Measurements from ENCODE around the gene CRTAC1. TPM values are rescaled to one million over a fixed set of nuclear protein-coding genes. Genes with fewer than 3 reads are reported as not detected.

The CRTAC1 gene
- total RNA-seq, 1 donor from 2014 or later: 2.3 TPM

DNA sequence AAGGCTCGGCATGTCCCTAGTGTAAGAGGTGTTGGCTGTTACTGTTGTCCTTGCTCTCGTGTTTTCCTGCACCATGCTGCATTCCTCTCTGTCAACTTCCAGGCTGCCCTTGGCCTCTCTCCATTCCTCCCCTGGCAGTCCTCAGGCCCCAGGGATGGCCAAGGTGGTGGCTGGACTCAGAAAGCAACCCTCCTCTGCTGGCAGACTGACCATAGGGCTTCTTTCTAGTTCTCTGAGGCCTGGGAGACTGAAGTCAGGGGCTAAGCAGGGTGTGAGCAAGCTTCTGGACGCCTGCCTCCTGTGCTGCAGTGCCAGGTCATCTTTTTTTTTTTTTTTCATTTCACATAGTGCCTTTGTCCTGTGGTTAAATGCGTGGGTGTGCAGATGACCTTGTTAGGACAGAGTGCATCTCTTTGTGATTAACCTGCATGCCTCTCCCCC is 108.8 kb downstream of the CRTAC1 start:
- no peak for DNase-seq
- H3K27ac ChIP-seq (replicated peaks): peak overlapping the region; percentile 77

GRCh38 chr10:97920865-97921264 is 109.6 kb downstream of the CRTAC1 start:
- Histone ChIP-seq H3K36me3 (no peaks in the 10 kb centered on the region), H3K27ac (replicated peaks) (no peak overlapping the region), H3K4me1 (peaks cover 37% of the 10 kb centered on the region), H3K4me3 (no peak overlapping the region), H3K27me3 (ENCODE audit: low read depth) (peaks cover 45% of the 10 kb centered on the region), H3K9me3 (replicated peaks) (no peaks in the 10 kb centered on the region)
- no peak for TF ChIP-seq CTCF (IDR thresholded peaks at IDR 0.05; ENCODE audit: borderline replicate concordance)
- no peak for DNase-seq
- intact Hi-C loops (cut with micrococcal nuclease): no loop called here

More for the DNA sequence above, 108.8 kb downstream of the CRTAC1 start:
- intact Hi-C loops (cut with micrococcal nuclease): no loop called here
- Histone ChIP-seq H3K9me3 (replicated peaks) (no peaks in the 10 kb centered on the region), H3K36me3 (no peaks in the 10 kb centered on the region), H3K27me3 (ENCODE audit: low read depth) (peaks cover 52% of the 10 kb centered on the region), H3K4me1 (peaks cover 30% of the 10 kb centered on the region), H3K4me3 (no peak overlapping the region)
- TF ChIP-seq CTCF (IDR thresholded peaks at IDR 0.05; ENCODE audit: borderline replicate concordance): no peak

DNA sequence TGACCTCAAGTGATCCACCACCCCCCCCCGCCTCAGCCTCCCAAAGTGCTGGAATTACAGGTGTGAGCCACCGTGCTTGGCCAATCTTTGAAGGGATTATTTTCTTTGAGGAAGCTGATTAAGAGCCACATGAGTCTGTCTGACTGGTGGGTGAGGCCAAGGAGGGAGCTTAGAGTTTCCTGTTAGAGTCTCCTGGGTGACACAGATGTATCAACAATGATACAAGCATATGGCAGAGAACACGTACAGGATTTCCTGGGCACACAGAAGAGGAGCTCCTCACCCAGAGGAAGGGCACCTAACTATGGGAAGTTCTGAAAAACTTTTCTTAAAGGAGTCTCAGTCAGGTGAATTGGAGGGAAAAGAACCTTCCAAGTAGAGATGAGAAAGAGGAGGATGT is 111.4 kb downstream of the CRTAC1 start:
- Histone ChIP-seq H3K36me3 (no peaks in the 10 kb centered on the region), H3K27me3 (ENCODE audit: low read depth) (peaks cover 31% of the 10 kb centered on the region), H3K4me1 (peaks cover 51% of the 10 kb centered on the region), H3K9me3 (replicated peaks) (no peaks in the 10 kb centered on the region), H3K4me3 (no peak overlapping the region), H3K27ac (replicated peaks) (no peak overlapping the region)
- intact Hi-C loops (cut with micrococcal nuclease): no loop called here
- TF ChIP-seq CTCF (IDR thresholded peaks at IDR 0.05; ENCODE audit: borderline replicate concordance): no peak
- DNase-seq: no peak

- no peaks in the 10 kb centered on the region for H3K36me3 ChIP-seq
- no peak overlapping the region for H3K4me3 ChIP-seq
- DNase-seq: no peak
- peak overlapping the region; percentile 36 for H3K27ac ChIP-seq (replicated peaks)
- peaks cover 7% of the 10 kb centered on the region for H3K27me3 ChIP-seq (ENCODE audit: low read depth)
- no peak for TF ChIP-seq CTCF (IDR thresholded peaks at IDR 0.05; ENCODE audit: borderline replicate concordance)
- peaks cover 38% of the 10 kb centered on the region for H3K4me1 ChIP-seq
- intact Hi-C loops (cut with micrococcal nuclease): no loop called here
- H3K9me3 ChIP-seq (replicated peaks): no peaks in the 10 kb centered on the region
These were observed 113.8 kb downstream of the CRTAC1 start for GRCh38 chr10:97916586-97916985.

DNA sequence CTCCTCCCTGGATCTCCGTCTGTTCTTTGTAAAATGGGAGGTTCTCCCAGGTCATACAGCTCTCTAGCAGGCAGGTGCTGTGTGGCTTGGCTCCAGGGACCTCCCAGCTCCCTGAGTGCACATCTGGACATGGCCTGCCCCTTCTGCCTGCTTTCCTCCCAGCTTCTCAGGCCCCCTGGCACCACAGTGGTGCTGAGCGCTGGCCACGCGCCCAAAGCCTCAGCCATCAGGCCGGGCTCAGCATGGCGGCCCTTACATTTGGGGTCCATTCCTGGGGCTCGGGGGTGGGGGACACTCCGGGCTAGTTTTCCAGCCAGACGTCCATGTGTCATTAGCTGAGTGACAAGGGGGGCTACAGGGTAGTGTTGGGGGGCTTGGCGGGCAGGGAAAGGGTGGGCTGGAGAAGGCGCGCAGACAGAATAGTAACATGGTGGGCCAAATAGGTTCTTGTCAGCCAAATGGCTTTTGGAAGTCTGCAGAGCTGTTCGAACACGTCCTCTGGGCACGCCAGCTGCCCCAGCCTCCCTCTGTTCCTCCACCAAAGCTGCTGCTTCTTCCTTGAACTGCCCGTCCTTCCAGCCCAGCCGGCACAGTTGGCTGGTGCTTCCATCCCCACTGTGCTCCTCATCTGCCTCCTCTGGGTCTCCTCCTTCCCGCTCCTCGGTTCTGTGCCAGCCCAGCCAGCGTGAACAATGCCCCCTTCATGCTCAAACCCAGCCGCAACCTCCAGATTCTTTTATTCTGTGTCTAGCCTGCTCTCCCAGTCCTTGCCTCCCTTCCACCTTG is 114.9 kb downstream of the CRTAC1 start:
- no peak for DNase-seq

More for the DNA sequence above, 114.9 kb downstream of the CRTAC1 start:
- H3K27me3 ChIP-seq (ENCODE audit: low read depth): peaks cover 5% of the 10 kb centered on the region
- no peak overlapping the region for H3K4me3 ChIP-seq
- no peaks in the 10 kb centered on the region for H3K36me3 ChIP-seq
- H3K4me1 ChIP-seq: peaks cover 30% of the 10 kb centered on the region
- H3K27ac ChIP-seq (replicated peaks): no peak overlapping the region
- TF ChIP-seq CTCF (IDR thresholded peaks at IDR 0.05; ENCODE audit: borderline replicate concordance): no peak
- intact Hi-C loops (cut with micrococcal nuclease): no loop called here
- H3K9me3 ChIP-seq (replicated peaks): no peaks in the 10 kb centered on the region
